Epithelial cell of esophagus (primary cell): ENCODE results near the gene MIA2.
A peak's percentile ranks its signal among the peaks of the same experiment; 100 is the strongest.
"Not testable (repeated sequence)": the region's sequence is repeated elsewhere in the genome, so short reads cannot be mapped to it uniquely, and the experiment has no call there.

Source experiments
- DNase-seq: peaks from one replicate; pipeline ENCODE4 v3.0.0; 2010; ENCODE audit warnings: low read depth
- H3K4me3 ChIP-seq: 2 replicates; pipeline ENCODE4 v1.5.1; 2011; ENCODE audit warnings: mild to moderate bottlenecking, low read length, control low read depth
- CTCF ChIP-seq: IDR thresholded peaks from 2 replicates; pipeline ENCODE4 v1.5.1; 2011; ENCODE audit warnings: low read depth, mild to moderate bottlenecking, low read length, control low read depth, inconsistent platforms; ENCODE audit not compliant: insufficient read depth; ENCODE audit errors: missing control alignments

MIA2 gene

GRCh38 chr14:39233680-39234326 is at the start of gene MIA2:
TSS of gene MIA2 (plus strand) at chr14:39233915. CDS start at chr14:39234115, 200 bp downstream.
- TF ChIP-seq CTCF = no peak
- DNase-seq = no peak
- no peak within 1 kb of the TSS for H3K4me3 ChIP-seq

GRCh38 chr14:39184628-39185255 is 49.0 kb upstream of the MIA2 start:
- no peak for DNase-seq
- no peak overlapping the region for H3K4me3 ChIP-seq

GRCh38 chr14:39185256-39186049 is 48.3 kb upstream of the MIA2 start:
- no peak for TF ChIP-seq CTCF
- no peak overlapping the region for H3K4me3 ChIP-seq
- DNase-seq = no peak

More at GRCh38 chr14:39184628-39185255, 49.0 kb upstream of the MIA2 start:
- TF ChIP-seq CTCF = no peak

GRCh38 chr14:39186941-39187525 is 46.7 kb upstream of the MIA2 start:
- DNase-seq = no peak
- no peak overlapping the region for H3K4me3 ChIP-seq
- no peak for TF ChIP-seq CTCF

GRCh38 chr14:39203659-39204606 is 29.8 kb upstream of the MIA2 start:
- H3K4me3 ChIP-seq = no peak overlapping the region
- peak; percentile 87 for DNase-seq
- TF ChIP-seq CTCF = no peak

- H3K4me3 ChIP-seq, DNase-seq: not testable (repeated sequence)
Observed at GRCh38 chr14:39207430-39207829, 26.3 kb upstream of the MIA2 start.
